HEK293 (cell line): ENCODE measurements around the gene GDF7.
"Not testable (repeated sequence)": the region's sequence is repeated elsewhere in the genome, so short reads cannot be mapped to it uniquely, and the experiment has no call there.

Experiments used
- CTCF ChIA-PET: fragments of 350-600 bp; formaldehyde crosslinking; extraction: SDS; loops from one replicate; lab custom pipeline; 2021; ENCODE audit warnings: antibody characterized with exemption; lab: Yijun Ruan, JAX
- POLR2A ChIA-PET: fragments of 300-600 bp; formaldehyde crosslinking; extraction: SDS; loops from one replicate; lab custom pipeline; 2020; ENCODE audit warnings: antibody characterized with exemption, inconsistent platforms; lab: Yijun Ruan, JAX
- H3K27ac ChIP-seq: fragments of 200-500 bp; sonication (Bioruptor generic); 2 replicates; pipeline ENCODE4 v1.5.1; 2014; ENCODE audit warnings: low read depth, low read length, control low read depth, inconsistent platforms; ENCODE audit errors: extremely low read depth
- H3K36me3 ChIP-seq, 2 experiments: fragments of 200-500 bp in 1 of 2; sonication (Bioruptor generic) in 1 of 2; 1 replicate in 1 of 2; 2 replicates in 1 of 2; pipeline ENCODE4 v1.5.1; 2014 to 2017; ENCODE audit warnings: inconsistent platforms in 2 of 2, low read length in 2 of 2; ENCODE audit not compliant: control insufficient read depth in 2 of 2, insufficient read depth in 1 of 2
- H3K4me1 ChIP-seq: fragments of 200-500 bp; sonication (Bioruptor generic); 2 replicates; pipeline ENCODE4 v1.5.1; 2014; ENCODE audit warnings: mild to moderate bottlenecking, low read length, inconsistent platforms; ENCODE audit not compliant: control insufficient read depth, insufficient read depth
- H3K4me3 ChIP-seq: 2 replicates; pipeline ENCODE4 v1.5.1; 2011; ENCODE audit warnings: low read depth, mild to moderate bottlenecking, control low read depth, low read length, moderate library complexity
- H3K9me3 ChIP-seq: fragments of 200-500 bp; sonication (Bioruptor generic); 2 replicates; pipeline ENCODE4 v1.5.1; 2014; ENCODE audit warnings: low read depth, low read length, inconsistent platforms; ENCODE audit not compliant: control insufficient read depth, insufficient read depth
- BCL6B ChIP-seq: fragments of 450-650 bp; formaldehyde crosslinking; IDR thresholded peaks from 2 replicates; pipeline ENCODE4 v1.5.1; 2017; ENCODE audit warnings: missing biosample characterization, missing genetic modification characterization
- FEZF1 ChIP-seq: fragments of 450-650 bp; formaldehyde crosslinking; IDR thresholded peaks from 2 replicates; pipeline ENCODE4 v1.5.1; 2016; ENCODE audit warnings: missing biosample characterization, missing genetic modification characterization
- GLI2 ChIP-seq: fragments of 450-650 bp; formaldehyde crosslinking; IDR thresholded peaks from 2 replicates; pipeline ENCODE4; 2017; ENCODE audit warnings: missing biosample characterization, missing genetic modification characterization, low read depth, borderline replicate concordance
- MEIS1 ChIP-seq: sonication (generic); formaldehyde crosslinking; IDR thresholded peaks from 2 replicates; pipeline ENCODE4 v1.8.1; 2022; ENCODE audit warnings: missing genetic modification reagents, mild to moderate bottlenecking, borderline replicate concordance
- PRDM1 ChIP-seq: fragments of 450-650 bp; formaldehyde crosslinking; IDR thresholded peaks from 2 replicates; pipeline ENCODE4; 2016; ENCODE audit warnings: missing biosample characterization, missing genetic modification characterization
- REPIN1 ChIP-seq: fragments of 450-650 bp; formaldehyde crosslinking; IDR thresholded peaks from 2 replicates; pipeline ENCODE4 v1.5.1; 2017; ENCODE audit warnings: missing biosample characterization, missing genetic modification characterization, low read depth
- SCRT1 ChIP-seq: fragments of 450-650 bp; formaldehyde crosslinking; IDR thresholded peaks from 2 replicates; pipeline ENCODE4 v1.5.1; 2016; ENCODE audit warnings: missing biosample characterization, missing genetic modification characterization, borderline replicate concordance
- ZBTB10 ChIP-seq: fragments of 450-650 bp; formaldehyde crosslinking; IDR thresholded peaks from 2 replicates; pipeline ENCODE4 v1.5.1; 2016; ENCODE audit warnings: missing biosample characterization, missing genetic modification characterization
- ZBTB48 ChIP-seq: fragments of 450-650 bp; formaldehyde crosslinking; IDR thresholded peaks from 2 replicates; pipeline ENCODE4 v1.5.1; 2016; ENCODE audit warnings: missing biosample characterization, missing genetic modification characterization
- ZNF140 ChIP-seq: fragments of 450-650 bp; formaldehyde crosslinking; IDR thresholded peaks from 2 replicates; pipeline ENCODE4 v1.5.1; 2016; ENCODE audit warnings: missing biosample characterization, missing genetic modification characterization
- ZNF174 ChIP-seq: fragments of 450-650 bp; formaldehyde crosslinking; IDR thresholded peaks from 2 replicates; pipeline ENCODE4 v1.5.0; 2017; ENCODE audit warnings: missing biosample characterization, mild to moderate bottlenecking, missing genetic modification characterization
- ZNF175 ChIP-seq: fragments of 450-650 bp; formaldehyde crosslinking; IDR thresholded peaks from 2 replicates; pipeline ENCODE4 v1.5.1; 2016; ENCODE audit warnings: missing biosample characterization, missing genetic modification characterization
- ZNF2 ChIP-seq: fragments of 450-650 bp; formaldehyde crosslinking; IDR thresholded peaks from 2 replicates; pipeline ENCODE4 v1.5.1; 2016; ENCODE audit warnings: missing biosample characterization, missing genetic modification characterization
- ZNF23 ChIP-seq: fragments of 450-650 bp; formaldehyde crosslinking; IDR thresholded peaks from 2 replicates; pipeline ENCODE4 v1.5.1; 2016; ENCODE audit warnings: missing biosample characterization, missing genetic modification characterization, borderline replicate concordance
- ZNF324 ChIP-seq: fragments of 450-650 bp; formaldehyde crosslinking; IDR thresholded peaks from 2 replicates; pipeline ENCODE4 v1.5.1; 2016; ENCODE audit warnings: missing biosample characterization, missing genetic modification characterization
- ZNF366 ChIP-seq: fragments of 450-650 bp; formaldehyde crosslinking; conservative IDR thresholded peaks from 2 replicates; pipeline ENCODE4 v1.5.1; 2016; ENCODE audit warnings: missing biosample characterization, missing genetic modification characterization
- ZNF404 ChIP-seq: fragments of 450-650 bp; formaldehyde crosslinking; IDR thresholded peaks from 2 replicates; pipeline ENCODE4 v1.5.1; 2017; ENCODE audit warnings: missing biosample characterization, missing genetic modification characterization
- ZNF426 ChIP-seq: fragments of 450-650 bp; formaldehyde crosslinking; IDR thresholded peaks from 2 replicates; pipeline ENCODE4 v1.5.1; 2017; ENCODE audit warnings: missing biosample characterization, missing genetic modification characterization, mild to moderate bottlenecking, inconsistent platforms, moderate library complexity
- ZNF521 ChIP-seq: fragments of 450-650 bp; formaldehyde crosslinking; IDR thresholded peaks from 2 replicates; pipeline ENCODE4 v1.5.1; 2017; ENCODE audit warnings: missing biosample characterization, mild to moderate bottlenecking, missing genetic modification characterization
- ZNF558 ChIP-seq: fragments of 450-650 bp; formaldehyde crosslinking; IDR thresholded peaks from 2 replicates; pipeline ENCODE4 v1.5.1; 2016; ENCODE audit warnings: missing biosample characterization, missing genetic modification characterization
- ZNF596 ChIP-seq: fragments of 450-650 bp; IDR thresholded peaks from 2 replicates; pipeline ENCODE4 v1.5.0; 2018; ENCODE audit warnings: missing biosample characterization, mild to moderate bottlenecking, missing genetic modification characterization, moderate library complexity
- ZNF629 ChIP-seq: fragments of 450-650 bp; formaldehyde crosslinking; IDR thresholded peaks from 2 replicates; pipeline ENCODE4 v1.5.1; 2017; ENCODE audit warnings: missing biosample characterization, missing genetic modification characterization
- ZNF677 ChIP-seq: fragments of 450-650 bp; IDR thresholded peaks from 2 replicates; pipeline ENCODE4 v1.5.0; 2018; ENCODE audit warnings: missing biosample characterization, mild to moderate bottlenecking, missing genetic modification characterization, moderate library complexity
- ZNF701 ChIP-seq: fragments of 450-650 bp; formaldehyde crosslinking; IDR thresholded peaks from 2 replicates; pipeline ENCODE4 v1.5.1; 2016; ENCODE audit warnings: missing biosample characterization, missing genetic modification characterization
- ZNF747 ChIP-seq: fragments of 450-650 bp; formaldehyde crosslinking; IDR thresholded peaks from 2 replicates; pipeline ENCODE4 v1.5.1; 2016; ENCODE audit warnings: missing biosample characterization, missing genetic modification characterization
- ZNF76 ChIP-seq: fragments of 450-650 bp; formaldehyde crosslinking; IDR thresholded peaks from 2 replicates; pipeline ENCODE4; 2016; ENCODE audit warnings: low read depth, missing biosample characterization, missing genetic modification characterization, borderline replicate concordance
- ZNF777 ChIP-seq: fragments of 450-650 bp; formaldehyde crosslinking; IDR thresholded peaks from 2 replicates; pipeline ENCODE4 v1.5.1; 2017; ENCODE audit warnings: missing biosample characterization, missing genetic modification characterization, borderline replicate concordance
- ZNF791 ChIP-seq: fragments of 450-650 bp; formaldehyde crosslinking; IDR thresholded peaks from 2 replicates; pipeline ENCODE4 v1.5.1; 2016; ENCODE audit warnings: missing biosample characterization, missing genetic modification characterization
- ZNF830 ChIP-seq: fragments of 450-650 bp; IDR thresholded peaks from 2 replicates; pipeline ENCODE4 v1.5.0; 2018; ENCODE audit warnings: missing biosample characterization, missing genetic modification characterization, low read depth, mild to moderate bottlenecking, moderate library complexity
- ZXDB ChIP-seq: fragments of 450-650 bp; formaldehyde crosslinking; IDR thresholded peaks from 2 replicates; pipeline ENCODE4 v1.5.1; 2016; ENCODE audit warnings: missing biosample characterization, missing genetic modification characterization
- TF ChIP-seq, protein P1 (sequence below): fragments of 450-650 bp; formaldehyde crosslinking; IDR thresholded peaks from 2 replicates; pipeline ENCODE4 v1.5.1; 2016; ENCODE audit warnings: missing biosample characterization, missing genetic modification characterization

Gene GDF7

DNA sequence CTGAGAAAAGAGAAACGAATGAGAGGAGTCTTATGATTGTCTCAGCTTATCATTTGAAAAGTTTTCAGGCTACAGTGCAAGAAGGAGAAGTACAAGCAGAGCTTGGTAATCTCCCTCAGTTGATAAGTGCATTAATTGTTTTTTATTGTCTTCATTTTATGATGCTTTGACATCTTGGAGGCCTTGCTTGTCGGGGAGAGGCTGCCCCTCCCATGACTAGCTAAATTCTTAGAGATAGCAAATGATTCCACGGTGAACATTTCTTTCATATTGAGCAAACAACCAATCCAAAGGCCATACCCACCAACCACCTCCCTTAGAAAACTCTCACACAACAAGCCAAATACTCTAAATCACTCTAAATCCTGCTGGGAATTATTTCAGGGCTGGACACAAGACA is 39.8 kb downstream of the GDF7 start:
- Histone ChIP-seq H3K27ac (no peak overlapping the region), H3K36me3 (no peaks in the 10 kb centered on the region)
- POLR2A ChIA-PET = no interaction called here
- TF ChIP-seq ZNF426 (tag by site-specific recombination) (no peak), BCL6B (no peak), ZNF791 (tag by site-specific recombination) (no peak), FEZF1 (no peak), ZNF175 (tag by site-specific recombination) (no peak), ZNF596 (tag by site-specific recombination) (no peak), ZNF747 (no peak), ZNF404 (tag by site-specific recombination) (no peak), ZNF324 (tag by site-specific recombination) (no peak), ZBTB10 (tag by site-specific recombination) (no peak), ZNF521 (no peak), ZNF629 (tag by site-specific recombination) (no peak)
- TF ChIP-seq, protein P1, sequence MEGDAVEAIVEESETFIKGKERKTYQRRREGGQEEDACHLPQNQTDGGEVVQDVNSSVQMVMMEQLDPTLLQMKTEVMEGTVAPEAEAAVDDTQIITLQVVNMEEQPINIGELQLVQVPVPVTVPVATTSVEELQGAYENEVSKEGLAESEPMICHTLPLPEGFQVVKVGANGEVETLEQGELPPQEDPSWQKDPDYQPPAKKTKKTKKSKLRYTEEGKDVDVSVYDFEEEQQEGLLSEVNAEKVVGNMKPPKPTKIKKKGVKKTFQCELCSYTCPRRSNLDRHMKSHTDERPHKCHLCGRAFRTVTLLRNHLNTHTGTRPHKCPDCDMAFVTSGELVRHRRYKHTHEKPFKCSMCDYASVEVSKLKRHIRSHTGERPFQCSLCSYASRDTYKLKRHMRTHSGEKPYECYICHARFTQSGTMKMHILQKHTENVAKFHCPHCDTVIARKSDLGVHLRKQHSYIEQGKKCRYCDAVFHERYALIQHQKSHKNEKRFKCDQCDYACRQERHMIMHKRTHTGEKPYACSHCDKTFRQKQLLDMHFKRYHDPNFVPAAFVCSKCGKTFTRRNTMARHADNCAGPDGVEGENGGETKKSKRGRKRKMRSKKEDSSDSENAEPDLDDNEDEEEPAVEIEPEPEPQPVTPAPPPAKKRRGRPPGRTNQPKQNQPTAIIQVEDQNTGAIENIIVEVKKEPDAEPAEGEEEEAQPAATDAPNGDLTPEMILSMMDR = no peak
- TF ChIP-seq, all 188 proteins: peak for 0
- Histone ChIP-seq H3K4me3 (no peak overlapping the region), H3K9me3 (no peaks in the 10 kb centered on the region), H3K4me1 (no peaks in the 10 kb centered on the region)
- CTCF ChIA-PET = interaction anchor here (0.5 kb wide), 1 partner anchor 323 kb away, joined by 3 read pairs; no protein-coding TSS in a partner anchor

DNA sequence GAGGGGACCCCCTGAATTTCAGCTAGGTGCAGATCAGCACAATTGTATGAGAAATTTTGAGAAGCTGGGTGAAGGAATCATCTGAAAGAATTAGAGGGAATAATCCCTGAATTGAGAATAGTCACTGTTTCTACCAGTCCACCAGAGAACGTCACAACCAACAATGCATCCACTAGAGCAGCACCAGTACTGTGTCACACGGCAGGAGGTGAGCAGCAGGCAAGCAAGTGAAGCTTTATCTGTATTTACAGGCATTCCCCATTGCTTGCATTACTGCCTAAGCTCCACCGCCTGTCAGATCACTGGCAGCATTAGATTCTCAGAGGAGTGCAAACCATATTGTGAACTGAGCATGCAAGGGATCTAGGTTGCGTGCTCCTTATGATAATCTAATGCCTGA is 40.7 kb downstream of the GDF7 start:
- Histone ChIP-seq H3K4me1 (no peaks in the 10 kb centered on the region), H3K36me3 (no peaks in the 10 kb centered on the region), H3K9me3 (no peaks in the 10 kb centered on the region), H3K4me3 (no peak overlapping the region), H3K27ac (no peak overlapping the region)
- POLR2A ChIA-PET = no interaction called here
- CTCF ChIA-PET = interaction anchor here (0.7 to 1.1 kb wide), 2 partner anchors 41 to 46 kb away, joined by 3 read pairs; no protein-coding TSS in a partner anchor
- TF ChIP-seq GLI2 (tag by site-specific recombination) (no peak), ZNF677 (tag by site-specific recombination) (no peak), ZNF174 (tag by site-specific recombination) (no peak), ZNF404 (tag by site-specific recombination) (no peak), ZNF777 (no peak), ZNF23 (no peak), ZNF140 (tag by site-specific recombination) (no peak), REPIN1 (tag by site-specific recombination) (no peak), ZNF558 (tag by site-specific recombination) (no peak), ZNF701 (tag by site-specific recombination) (no peak), ZNF426 (tag by site-specific recombination) (no peak), MEIS1 (CRISPR knock-in tag) (no peak), PRDM1 (tag by site-specific recombination) (no peak), ZNF830 (tag by site-specific recombination) (no peak), ZBTB48 (tag by site-specific recombination) (no peak), ZNF2 (tag by site-specific recombination) (no peak), ZXDB (tag by site-specific recombination) (no peak), ZNF76 (tag by site-specific recombination) (no peak), SCRT1 (tag by site-specific recombination) (no peak), ZNF366 (tag by site-specific recombination) (no peak)

DNA sequence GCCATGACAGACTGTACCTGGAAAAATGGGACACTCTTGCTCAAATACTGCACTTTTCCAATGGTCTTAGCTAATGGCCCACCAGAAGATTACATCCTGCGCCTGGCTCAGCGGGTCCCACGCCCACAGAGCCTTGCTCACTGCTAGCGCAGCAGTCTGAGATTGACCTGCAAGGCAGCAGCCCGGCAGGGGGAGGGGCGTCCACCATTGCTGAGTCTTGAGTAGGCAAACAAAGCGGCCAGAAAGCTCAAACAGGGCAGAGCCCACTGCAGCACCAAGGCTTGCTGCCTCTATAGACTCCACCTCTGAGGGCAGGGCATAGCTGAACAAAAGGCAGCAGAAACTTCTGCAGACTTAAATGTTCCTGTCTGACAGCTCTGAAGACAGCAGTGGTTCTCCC is 44.7 kb downstream of the GDF7 start:
- H3K4me1 ChIP-seq, CTCF ChIA-PET, H3K9me3 ChIP-seq, H3K4me3 ChIP-seq, H3K36me3 ChIP-seq, POLR2A ChIA-PET, H3K27ac ChIP-seq: not testable (repeated sequence)
